Breast epithelium (tissue), 4 donors: ENCODE data around the gene SLCO4A1. TPM values are rescaled to one million over a fixed set of nuclear protein-coding genes. Genes with fewer than 3 reads are reported as not detected.
A peak's percentile ranks its signal among the peaks of the same experiment; 100 is the strongest.

Experiments
- DNase-seq, 2 donors: peaks; one replicate each; pipeline ENCODE4 v3.0.0-alpha.2; 2019; ENCODE audit warnings: low spot score in 2 of 2
- H3K27ac ChIP-seq, 2 donors: fragments of 200-600 bp; sonication (generic) in 1 of 2; one replicate each; pipeline ENCODE4 v1.5.1; 2016 to 2019; ENCODE audit warnings: mild to moderate bottlenecking in 1 of 2
- H3K27me3 ChIP-seq, 2 donors: fragments of 200-600 bp; sonication (generic) in 1 of 2; one replicate each; pipeline versions ENCODE4 v1.5.1 to v1.6.0; 2017 to 2019; ENCODE audit warnings: control low read depth in 1 of 2, mild to moderate bottlenecking in 1 of 2
- H3K36me3 ChIP-seq: fragments of 200-600 bp; one replicate; pipeline ENCODE4 v1.5.1; 2019
- H3K4me1 ChIP-seq, 2 donors: fragments of 200-600 bp; sonication (generic); one replicate each; pipeline ENCODE4 v1.5.1; 2016 to 2019; ENCODE audit warnings: control low read depth in 1 of 2
- H3K4me3 ChIP-seq, 3 donors: fragments of 200-600 bp; sonication (generic); 1 replicate in 2 of 3; 2 replicates in 1 of 3; pipeline ENCODE4 v1.5.1; 2016 to 2019; ENCODE audit warnings: mild to moderate bottlenecking in 3 of 3, moderate library complexity in 2 of 3
- H3K9me3 ChIP-seq, 2 donors: fragments of 200-600 bp; sonication (generic) in 1 of 2; one replicate each; pipeline ENCODE4 v1.5.1; 2016 to 2019; ENCODE audit warnings: control low read depth in 1 of 2
- POLR2A ChIP-seq: fragments of 450-650 bp; IDR thresholded peaks from one replicate; pipeline ENCODE4 v1.6.1; 2016; ENCODE audit warnings: antibody characterized with exemption, mild to moderate bottlenecking, moderate library complexity
- POLR2AphosphoS5 ChIP-seq, 3 donors: sonication (generic); formaldehyde crosslinking; IDR thresholded peaks; one replicate each; pipeline ENCODE4 v1.6.1; 2017; ENCODE audit warnings: antibody characterized with exemption in 3 of 3
- intact Hi-C: fragments of 100-400 bp; cut with DNase I; formaldehyde crosslinking; loops from one replicate; pipeline ENCODE4 v1.15.1; 2023; ENCODE audit warnings: low total_unique reads
- total RNA-seq, 3 donors: library from RNA; depleted of rRNA; stranded (reverse); fragments of >200 nt; gene quantifications; one replicate each; pipeline ENCODE4 v1.1.0, GENCODE V29; 2016
- TF ChIP-seq, protein P1 (sequence below), 3 donors: fragments of 450-650 bp; IDR thresholded peaks; one replicate each; pipeline ENCODE4 v1.5.1; 2016 to 2017; ENCODE audit warnings: antibody characterized with exemption in 3 of 3, mild to moderate bottlenecking in 3 of 3, moderate library complexity in 3 of 3

Gene SLCO4A1
- total RNA-seq, 3 donors from 2014 or later = 8.8 to 26.5 (median 15.4) TPM

DNA sequence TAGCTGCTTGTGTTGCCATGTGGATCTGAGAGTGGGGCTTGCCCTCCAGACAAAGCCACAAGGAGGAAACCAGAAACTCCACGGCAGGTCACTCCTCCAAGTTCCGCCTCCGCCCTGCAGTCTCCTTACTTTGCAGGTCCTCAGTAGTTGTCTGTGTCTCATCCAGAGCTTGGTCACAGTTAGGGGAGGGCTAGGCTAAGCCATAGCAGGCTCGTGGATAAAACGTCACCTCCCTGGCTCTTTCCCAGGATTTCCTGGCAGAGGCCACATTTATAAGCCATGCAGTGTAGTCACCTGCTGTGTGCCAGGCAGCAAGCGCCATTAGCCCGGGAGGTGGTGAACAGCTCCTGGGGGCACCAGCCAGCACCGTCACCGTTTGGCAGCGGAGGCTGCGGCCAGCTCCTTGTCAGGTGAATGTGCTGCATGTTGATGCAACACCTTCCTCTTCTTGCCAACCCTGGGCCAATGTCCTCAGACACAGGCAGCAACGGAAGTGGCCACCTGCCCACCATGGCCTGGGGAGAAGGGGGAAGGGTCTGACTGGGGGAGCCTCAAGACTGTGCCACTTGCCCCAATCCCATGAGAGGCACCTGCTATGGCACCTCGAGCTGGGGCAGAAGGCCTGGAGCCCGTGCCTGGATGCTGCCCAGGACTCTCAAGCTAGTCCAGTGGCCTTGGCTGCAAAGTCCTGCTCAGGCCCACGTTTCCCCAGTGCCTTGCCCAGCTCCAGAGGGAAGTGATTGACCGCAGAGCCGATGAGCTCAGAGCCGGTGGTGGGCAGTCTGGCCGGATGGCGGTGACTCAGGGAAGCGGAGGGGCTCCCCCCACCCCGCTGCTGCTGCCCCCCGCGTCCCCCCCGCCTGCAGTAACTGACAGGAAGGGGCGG, 39.0 kb upstream of the SLCO4A1 start:
- Histone ChIP-seq H3K9me3 (no peaks in the 10 kb centered on the region), H3K27me3 (no peaks in the 10 kb centered on the region), H3K4me1 (peaks cover 15 to 21% of the 10 kb centered on the region in 2 donors), H3K36me3 (no peaks in the 10 kb centered on the region), H3K4me3 (peak overlapping the region in 2 of 3 donors; percentile 33 to 54), H3K27ac (peak overlapping the region; percentile 93)
- TF ChIP-seq, protein P1, sequence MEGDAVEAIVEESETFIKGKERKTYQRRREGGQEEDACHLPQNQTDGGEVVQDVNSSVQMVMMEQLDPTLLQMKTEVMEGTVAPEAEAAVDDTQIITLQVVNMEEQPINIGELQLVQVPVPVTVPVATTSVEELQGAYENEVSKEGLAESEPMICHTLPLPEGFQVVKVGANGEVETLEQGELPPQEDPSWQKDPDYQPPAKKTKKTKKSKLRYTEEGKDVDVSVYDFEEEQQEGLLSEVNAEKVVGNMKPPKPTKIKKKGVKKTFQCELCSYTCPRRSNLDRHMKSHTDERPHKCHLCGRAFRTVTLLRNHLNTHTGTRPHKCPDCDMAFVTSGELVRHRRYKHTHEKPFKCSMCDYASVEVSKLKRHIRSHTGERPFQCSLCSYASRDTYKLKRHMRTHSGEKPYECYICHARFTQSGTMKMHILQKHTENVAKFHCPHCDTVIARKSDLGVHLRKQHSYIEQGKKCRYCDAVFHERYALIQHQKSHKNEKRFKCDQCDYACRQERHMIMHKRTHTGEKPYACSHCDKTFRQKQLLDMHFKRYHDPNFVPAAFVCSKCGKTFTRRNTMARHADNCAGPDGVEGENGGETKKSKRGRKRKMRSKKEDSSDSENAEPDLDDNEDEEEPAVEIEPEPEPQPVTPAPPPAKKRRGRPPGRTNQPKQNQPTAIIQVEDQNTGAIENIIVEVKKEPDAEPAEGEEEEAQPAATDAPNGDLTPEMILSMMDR (IDR thresholded peaks at IDR 0.05) = no peak
- TF ChIP-seq POLR2A (no peak), POLR2AphosphoS5 (IDR thresholded peaks at IDR 0.05) (peak; percentile 40 to 82 (median 75))
- intact Hi-C loops = no loop called here
- DNase-seq = peak; percentile 83 to 97

DNA sequence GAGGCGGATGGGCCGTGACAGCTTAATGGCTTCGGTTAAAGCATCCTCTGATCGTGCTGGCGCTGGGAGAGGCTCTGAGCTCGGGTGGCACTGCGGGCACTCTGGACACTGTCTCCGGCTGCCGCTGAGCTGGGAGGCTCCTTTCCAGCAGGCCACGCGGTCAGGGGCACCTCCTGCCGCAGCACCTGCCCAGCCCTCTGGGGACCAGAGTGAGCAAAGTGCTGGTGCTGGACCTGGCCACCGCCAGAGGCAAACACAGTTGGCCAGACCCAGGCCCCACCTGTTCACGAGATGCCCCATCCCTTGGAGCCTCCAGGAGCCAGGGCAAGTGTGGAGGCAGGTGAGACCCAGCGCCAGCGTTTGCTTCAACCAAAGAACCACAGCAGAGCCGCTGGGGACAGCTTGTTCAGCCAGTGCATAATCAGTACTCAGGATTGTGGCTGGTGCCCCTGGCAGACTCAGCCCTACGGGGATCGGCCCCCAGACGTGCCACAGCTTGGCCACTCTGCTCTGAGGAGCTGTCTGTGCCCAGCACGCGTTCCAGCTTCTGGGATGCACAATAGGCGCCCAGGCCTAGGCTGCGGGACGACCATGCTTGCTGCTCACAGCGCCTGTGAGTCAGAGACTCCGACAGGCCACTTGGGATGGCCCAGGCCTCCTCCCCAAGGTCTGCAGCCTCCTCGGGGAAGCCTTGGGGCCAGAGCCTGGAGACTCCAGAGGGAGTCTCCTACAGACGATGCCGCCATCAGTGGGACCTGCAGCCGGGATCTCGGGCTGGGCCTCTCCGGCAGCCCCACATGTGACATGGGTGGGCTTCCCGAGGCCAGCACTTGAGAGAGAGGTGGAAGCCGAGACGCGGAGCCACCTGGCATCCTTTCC, 38.2 kb upstream of the SLCO4A1 start:
- H3K36me3 ChIP-seq = no peaks in the 10 kb centered on the region
- H3K9me3 ChIP-seq = no peaks in the 10 kb centered on the region
- intact Hi-C loops = no loop called here
- peak overlapping the region in 2 of 3 donors; percentile 33 to 54 for H3K4me3 ChIP-seq
- peaks cover 15 to 21% of the 10 kb centered on the region in 2 donors for H3K4me1 ChIP-seq
- H3K27ac ChIP-seq = peak overlapping the region; percentile 93
- DNase-seq = no peak
- TF ChIP-seq POLR2A = no peak
- H3K27me3 ChIP-seq = no peaks in the 10 kb centered on the region

DNA sequence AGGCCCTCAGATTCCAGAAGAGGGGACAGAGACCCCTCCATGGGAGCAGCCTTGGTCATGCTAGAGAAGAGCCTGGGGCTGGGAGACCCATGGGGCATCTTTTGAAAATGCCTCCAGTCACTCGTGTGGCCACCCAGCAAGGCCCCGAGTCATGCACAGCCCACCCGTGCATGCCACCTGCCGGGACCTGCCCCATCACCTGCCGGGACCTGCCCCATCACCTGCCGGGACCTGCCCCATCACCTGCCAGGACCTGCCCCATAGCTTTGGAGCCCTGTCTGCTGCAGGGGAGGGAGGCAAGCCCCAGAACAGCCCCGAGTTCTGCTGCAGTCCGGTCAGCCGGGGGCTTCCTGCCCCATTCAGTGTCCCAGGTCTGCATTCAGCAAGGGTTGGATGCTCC, 37.5 kb upstream of the SLCO4A1 start:
- no peak for DNase-seq
- peaks cover 0 to 5% of the 10 kb centered on the region in 2 donors for H3K27me3 ChIP-seq

DNA sequence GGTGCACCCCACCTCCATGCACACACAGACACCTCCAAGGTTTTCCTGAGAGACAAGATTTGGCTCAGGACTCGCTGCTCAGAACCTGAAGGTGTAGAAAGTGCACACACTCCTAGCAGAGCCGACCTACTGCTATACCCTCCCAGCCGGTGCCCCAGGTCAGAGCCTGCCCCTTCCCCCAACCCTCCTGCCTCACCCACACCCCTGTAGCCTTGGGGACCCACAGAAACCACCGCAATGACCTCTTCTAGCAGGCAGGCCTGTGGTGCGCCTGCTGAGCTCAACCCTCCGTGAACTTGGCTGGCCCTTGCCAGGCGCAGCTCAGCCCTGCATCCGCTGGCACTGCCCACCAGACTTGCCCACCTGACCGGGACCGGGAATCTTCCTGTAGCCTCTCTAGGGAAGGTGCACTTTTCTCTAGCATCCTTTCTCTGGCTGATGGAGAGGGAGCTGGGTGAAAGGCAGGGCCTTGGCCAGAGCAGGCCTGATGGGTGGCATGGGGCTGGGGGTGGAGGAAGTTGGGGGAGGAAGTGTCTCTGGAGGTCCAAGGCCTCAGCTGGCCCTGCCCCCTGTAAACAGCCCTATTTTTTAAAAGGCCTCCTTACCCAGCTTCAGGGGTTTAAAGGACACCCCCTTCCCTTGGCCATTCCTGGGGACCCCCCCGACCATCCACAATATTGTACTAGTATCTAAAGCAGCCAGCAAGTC, 36.9 kb upstream of the SLCO4A1 start:
- no peak for DNase-seq
- Histone ChIP-seq H3K4me3 (no peak overlapping the region), H3K4me1 (peaks cover 15 to 21% of the 10 kb centered on the region in 2 donors), H3K36me3 (no peaks in the 10 kb centered on the region), H3K27ac (peak overlapping the region in 1 of 2 donors; percentile 42), H3K27me3 (peaks cover 0 to 5% of the 10 kb centered on the region in 2 donors), H3K9me3 (no peaks in the 10 kb centered on the region)
- TF ChIP-seq POLR2AphosphoS5 (IDR thresholded peaks at IDR 0.05) = no peak
- TF ChIP-seq, protein P1 (IDR thresholded peaks at IDR 0.05) = no peak
- TF ChIP-seq POLR2A = no peak
- intact Hi-C loops = no loop called here

More for the DNA sequence above, 37.5 kb upstream of the SLCO4A1 start:
- no peaks in the 10 kb centered on the region for H3K36me3 ChIP-seq
- no peaks in the 10 kb centered on the region for H3K9me3 ChIP-seq
- TF ChIP-seq, protein P1 (IDR thresholded peaks at IDR 0.05) = no peak
- no peak for TF ChIP-seq POLR2A
- no peak for TF ChIP-seq POLR2AphosphoS5 (IDR thresholded peaks at IDR 0.05)
- H3K4me1 ChIP-seq = peaks cover 15 to 21% of the 10 kb centered on the region in 2 donors
- no peak overlapping the region for H3K4me3 ChIP-seq
- intact Hi-C loops = no loop called here
- H3K27ac ChIP-seq = no peak overlapping the region

DNA sequence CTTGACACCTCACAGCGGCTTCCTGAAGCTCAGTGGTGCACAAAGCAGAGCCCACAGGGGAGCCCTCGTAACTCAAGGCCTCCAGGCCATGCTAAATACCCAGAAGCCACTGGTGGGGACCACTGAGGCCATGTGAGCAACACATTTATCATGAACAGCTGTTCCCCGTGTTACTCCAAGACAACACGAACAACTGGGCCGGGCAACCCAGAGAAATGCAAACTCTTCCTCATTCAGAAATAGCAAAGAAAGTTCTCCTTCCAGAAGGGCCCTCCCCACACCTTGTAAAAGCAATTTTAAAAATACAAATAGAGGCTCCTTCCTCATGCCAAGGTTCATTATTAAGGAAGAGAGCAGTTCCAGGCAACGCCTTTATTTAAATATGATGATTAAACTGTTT, 36.3 kb upstream of the SLCO4A1 start:
- H3K9me3 ChIP-seq = no peaks in the 10 kb centered on the region
- no peak for DNase-seq
- intact Hi-C loops = no loop called here
- H3K4me1 ChIP-seq = peaks cover 15 to 21% of the 10 kb centered on the region in 2 donors
- TF ChIP-seq POLR2AphosphoS5 (IDR thresholded peaks at IDR 0.05) (no peak), POLR2A (no peak)
- TF ChIP-seq, protein P1 (IDR thresholded peaks at IDR 0.05) = no peak
- no peaks in the 10 kb centered on the region for H3K36me3 ChIP-seq
- peak overlapping the region in 1 of 2 donors; percentile 42 for H3K27ac ChIP-seq
- peak overlapping the region in 1 of 3 donors; percentile 13 for H3K4me3 ChIP-seq
- peaks cover 0 to 5% of the 10 kb centered on the region in 2 donors for H3K27me3 ChIP-seq
